HG03196 (cell line): ENCODE results near the gene NEMP2.

Source experiments
- ATAC-seq: cut with Tn5 transposase; IDR thresholded peaks from one replicate; pipeline ENCODE4 v1.9.1; 2021; ENCODE audit not compliant: unreplicated experiment

The NEMP2 gene

DNA sequence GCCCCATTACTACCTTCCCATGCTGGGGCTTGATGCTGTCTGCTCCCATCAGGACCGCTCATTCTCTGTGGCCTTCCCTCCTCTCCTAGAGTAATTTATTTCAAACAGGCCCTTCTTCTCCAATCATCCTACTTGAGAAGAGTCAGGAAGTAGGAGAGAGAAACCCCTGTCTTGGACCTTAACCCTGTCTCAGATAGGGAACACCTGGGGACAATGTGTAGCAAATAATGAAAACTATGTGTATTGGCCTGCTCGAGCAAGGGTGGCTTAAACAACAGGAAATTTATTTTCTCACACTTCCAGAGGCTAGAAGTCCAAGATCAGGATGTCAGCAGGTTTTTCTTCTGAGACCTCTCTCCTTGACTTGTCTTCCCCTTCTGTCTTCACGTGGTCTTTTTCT, 26.6 kb upstream of the NEMP2 start:
- ATAC-seq, result no peak

- no peak for ATAC-seq
These were observed 20.0 kb upstream of the NEMP2 start for GRCh38 chr2:190554357-190555006.

DNA sequence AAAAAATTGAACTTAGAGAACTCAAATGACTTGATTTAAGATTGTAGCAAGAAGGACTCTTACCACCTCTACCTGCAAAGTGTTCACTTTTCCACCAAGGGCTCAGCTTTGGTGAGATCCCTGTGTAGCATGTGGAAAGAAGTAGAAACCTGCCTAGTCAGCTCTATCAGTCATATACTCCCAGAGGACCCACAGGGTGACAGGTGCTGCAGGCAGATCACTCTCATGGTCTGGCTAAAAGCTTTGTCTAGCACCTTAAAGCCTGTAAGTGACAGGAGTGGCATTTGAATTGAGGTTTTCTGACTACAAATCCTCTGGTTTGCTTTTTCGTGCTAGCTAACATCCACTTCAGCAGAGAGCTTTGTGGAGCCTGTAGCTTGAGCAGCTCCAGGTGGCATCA, 18.7 kb upstream of the NEMP2 start:
- ATAC-seq, result no peak

GRCh38 chr2:190551928-190552327, 17.4 kb upstream of the NEMP2 start:
- ATAC-seq, result no peak

- no peak for ATAC-seq
These were observed 15.6 kb upstream of the NEMP2 start for GRCh38 chr2:190550137-190550536.

- ATAC-seq, result no peak
These were observed 13.4 kb upstream of the NEMP2 start for GRCh38 chr2:190547886-190548285.

GRCh38 chr2:190546734-190547133, 12.2 kb upstream of the NEMP2 start:
- no peak for ATAC-seq

DNA sequence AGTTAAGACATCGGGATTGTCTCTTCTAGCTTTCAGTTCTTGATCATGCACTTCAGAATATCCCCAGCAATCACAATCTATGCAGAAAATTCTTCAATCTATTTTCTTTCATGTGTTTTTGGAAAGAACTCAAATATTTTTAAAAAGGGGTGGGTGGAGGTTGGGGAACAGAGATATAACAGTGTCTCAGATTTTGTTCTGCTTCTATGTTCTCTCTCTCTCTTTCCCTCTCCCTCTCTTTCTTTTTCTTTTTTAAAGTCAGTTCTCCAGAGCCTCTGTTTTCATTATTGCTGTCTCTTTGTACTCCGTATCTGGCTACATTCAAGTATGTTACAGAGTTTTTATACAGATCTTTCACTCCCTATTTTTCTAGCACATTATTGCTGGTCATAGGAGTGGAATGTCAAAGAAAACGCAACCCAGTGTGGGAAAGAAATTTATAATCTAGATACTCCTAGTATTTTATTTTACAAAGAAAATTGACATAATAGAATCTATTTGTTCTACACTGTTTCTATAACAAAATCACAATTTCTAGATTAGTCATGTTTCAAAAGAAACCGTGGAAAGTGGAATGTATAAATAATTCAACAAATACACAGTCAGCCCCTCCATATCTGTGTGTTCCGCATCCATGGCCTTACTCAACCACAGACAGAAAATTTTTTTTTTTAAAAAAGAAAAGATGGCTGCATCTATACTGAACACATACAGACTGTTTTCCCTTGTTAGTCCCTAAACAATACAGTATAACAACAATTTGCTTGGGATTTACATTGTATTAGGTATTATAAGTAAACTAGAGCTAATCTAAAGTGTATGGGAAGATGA, 11.2 kb upstream of the NEMP2 start:
- ATAC-seq, result no peak

GRCh38 chr2:190545093-190545492, 10.6 kb upstream of the NEMP2 start:
- no peak for ATAC-seq

GRCh38 chr2:190540048-190540447, 5.5 kb upstream of the NEMP2 start:
- no peak for ATAC-seq

DNA sequence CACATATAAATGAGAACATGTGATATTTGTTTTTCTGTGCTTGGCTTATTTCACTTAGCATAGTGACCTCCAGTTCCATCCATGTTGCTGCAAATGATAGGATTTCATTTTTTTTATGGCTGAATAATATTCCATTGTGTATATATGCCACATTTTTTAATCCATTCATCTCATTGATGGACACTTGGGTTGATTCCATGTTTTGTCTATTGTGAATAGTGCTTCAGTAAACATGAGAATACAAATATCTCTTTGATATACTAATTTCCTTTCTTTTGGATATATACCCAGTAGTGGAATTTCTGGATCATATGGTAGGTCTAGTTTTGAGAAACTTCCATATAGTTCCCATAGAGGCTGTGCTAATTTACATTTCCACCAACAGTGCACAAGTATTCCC, 3.7 kb upstream of the NEMP2 start:
- no peak for ATAC-seq

DNA sequence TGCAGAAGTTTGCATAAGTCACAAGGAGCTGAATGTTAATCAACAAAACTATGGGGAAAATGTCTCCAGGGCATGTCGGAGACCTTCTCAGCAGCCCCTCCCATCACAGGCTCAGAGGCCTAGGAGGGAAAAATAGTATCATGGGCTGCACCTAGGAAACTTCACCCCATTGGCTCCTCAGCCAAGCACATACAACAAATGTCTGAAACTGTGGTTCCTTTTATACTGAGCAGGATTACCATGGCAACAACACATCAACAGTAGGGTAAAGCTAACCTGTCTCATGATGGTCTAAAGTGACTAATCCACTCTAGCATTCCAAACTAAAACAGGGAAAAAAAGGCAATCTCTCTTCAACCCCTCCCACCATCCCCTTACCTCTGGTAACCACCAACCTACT, 3.2 kb upstream of the NEMP2 start:
- no peak for ATAC-seq

DNA sequence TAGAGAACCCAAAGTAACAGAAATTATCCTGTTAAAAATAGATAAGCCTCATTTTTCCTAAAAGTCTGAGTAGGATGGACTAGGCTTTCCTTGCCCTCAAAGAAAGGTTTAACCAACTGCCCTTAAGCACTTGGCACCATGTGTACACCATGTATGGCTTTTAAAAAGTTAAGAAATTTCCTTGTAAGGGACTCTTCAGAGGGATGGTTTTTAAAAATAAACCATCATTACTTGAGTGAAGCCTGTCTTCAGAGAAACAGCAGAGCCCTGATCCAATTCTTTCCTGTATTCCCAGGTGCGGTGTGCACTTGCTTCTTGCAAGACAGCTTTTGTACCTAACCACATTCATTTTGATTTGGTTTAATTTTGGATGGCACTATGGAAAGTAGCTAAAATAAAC, 1.1 kb upstream of the NEMP2 start:
- ATAC-seq, result no peak

DNA sequence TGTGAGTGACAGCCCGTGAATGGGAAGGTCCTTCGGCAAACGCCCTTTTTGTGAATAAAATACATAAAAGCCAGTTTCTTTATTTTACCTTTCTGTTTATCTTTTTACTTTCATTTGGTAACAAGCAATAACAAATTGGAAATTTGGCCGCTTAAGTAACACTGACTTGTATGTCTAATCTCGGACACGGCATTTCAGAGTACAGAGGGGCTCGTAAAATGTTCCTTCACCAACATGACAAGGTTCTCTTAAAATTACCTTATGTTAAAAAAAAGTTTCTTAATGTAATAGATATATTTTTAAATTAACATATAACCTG, 558 bp upstream of the NEMP2 start:
- ATAC-seq, result no peak

GRCh38 chr2:190533968-190534309, 583 bp downstream of the NEMP2 start:
- peak; percentile 27 for ATAC-seq

DNA sequence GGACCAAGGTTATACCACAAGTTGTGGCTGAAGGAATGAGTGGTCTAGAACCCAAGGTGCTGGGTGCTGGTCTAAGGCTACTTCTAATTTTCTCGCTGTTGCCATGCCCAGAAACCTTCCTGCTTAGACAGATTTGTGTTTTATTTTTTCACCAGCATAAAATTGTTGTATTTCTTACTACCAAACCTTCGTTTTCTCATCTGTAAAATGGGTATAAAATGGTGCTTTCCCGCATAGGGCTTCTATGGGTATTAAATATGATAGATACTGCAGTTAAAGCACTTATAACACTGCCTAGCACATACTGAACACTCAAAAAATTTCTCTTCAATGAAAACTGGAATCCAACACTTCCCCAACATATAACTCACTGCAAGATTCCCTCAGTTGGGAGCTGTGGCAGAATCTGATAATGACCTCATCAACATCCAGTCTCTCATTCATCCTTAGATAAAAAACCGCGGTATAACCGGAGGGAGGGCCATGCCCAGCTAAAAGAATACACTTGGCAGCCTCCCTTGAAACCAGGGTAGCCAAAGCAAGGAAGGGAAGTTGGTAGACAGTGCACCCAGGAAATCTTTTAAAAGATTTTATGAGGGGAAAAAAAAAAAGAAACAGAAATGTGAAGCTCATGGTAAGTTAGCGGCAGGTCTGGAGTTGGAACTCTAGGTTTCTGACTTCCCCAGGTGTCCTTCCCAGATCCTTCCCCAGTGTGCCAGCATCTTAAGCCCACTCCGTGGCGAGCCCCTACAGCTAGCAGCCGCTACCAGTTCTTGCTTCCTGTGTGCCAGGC, 1.2 kb downstream of the NEMP2 start:
- no peak for ATAC-seq

DNA sequence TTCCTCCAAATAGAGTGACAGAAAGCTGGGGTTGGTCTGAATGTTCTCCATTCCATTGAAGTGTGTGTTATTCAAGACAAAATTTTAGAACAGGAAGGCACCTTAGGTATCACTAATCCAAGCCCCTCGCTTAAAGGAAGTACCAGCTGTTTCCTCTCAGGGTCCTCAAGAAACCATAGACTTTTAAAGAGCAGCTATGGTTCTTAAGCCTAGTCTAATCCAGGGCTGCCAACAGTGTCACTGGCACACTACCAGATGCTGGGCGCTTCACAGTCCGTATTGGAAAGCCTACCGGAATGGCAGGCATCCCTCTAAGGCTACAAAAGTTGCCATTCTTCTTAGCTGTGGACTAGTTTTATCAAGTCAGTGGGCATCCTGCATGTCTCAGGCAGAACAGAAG, 1.9 kb downstream of the NEMP2 start:
- no peak for ATAC-seq

DNA sequence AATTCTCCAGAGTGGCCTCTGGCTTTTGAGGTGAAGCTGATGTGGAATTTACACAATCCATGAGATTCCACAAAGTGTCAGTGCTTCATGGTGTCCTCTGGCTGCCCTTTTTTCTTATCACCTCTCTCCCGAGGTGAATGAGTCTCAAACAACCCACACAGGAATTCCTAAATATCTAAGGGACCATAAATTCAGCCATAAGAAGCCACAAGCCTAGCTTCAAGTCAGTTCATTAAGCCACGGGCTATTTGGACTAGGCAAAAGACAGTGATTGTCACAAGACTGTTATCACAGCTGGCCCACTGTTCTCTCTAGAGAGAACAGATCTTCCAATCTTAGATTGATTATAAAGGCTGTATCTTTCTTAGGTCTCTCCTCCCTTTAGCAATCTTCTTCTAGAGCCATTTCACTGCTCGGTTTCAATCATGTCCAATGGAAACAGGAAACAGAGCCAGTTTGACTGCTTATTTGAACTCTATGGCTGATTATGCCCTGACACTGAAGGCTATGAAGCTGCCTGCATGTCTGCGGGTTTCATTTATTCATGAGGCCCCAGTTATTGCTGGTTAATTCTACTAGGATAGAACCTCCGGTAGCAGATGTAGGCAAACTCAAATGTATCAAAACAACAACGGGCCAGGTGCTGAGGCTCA, 4.1 kb downstream of the NEMP2 start:
- no peak for ATAC-seq

DNA sequence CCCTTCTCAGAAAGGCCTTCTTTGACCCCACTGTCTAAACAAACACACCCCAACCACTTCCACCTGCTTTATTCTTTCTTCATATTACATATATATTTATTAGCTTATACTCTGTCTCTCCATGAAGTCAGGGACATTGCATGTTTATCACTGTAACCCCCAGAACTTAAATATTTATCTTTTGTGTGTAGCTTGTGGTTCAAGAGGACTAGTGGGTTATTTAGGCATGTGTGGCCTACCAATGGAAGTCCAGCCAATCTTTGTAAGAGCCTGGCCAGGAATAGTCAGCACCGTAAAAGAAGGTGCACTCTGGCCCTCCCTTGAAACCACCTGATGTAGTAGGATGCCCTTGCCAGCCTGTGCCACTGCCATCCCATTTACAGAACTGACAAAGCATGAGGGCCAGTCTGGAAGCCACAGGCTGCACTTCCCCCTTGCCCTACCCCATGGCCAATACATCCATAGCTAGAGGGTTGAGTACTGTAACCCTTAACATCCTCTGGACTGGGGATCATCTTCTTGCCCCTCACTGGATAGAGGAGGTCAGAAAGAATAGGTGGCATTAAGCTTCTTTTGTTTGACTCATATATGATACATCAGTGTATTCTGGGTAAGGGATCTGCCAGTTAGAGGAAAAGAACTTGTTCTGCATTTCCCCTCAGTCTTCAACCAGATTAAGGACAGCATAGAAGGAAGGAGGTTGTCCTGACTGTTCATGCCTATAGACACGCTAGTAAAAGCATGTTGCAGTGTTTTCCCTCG, 4.9 kb downstream of the NEMP2 start:
- no peak for ATAC-seq

DNA sequence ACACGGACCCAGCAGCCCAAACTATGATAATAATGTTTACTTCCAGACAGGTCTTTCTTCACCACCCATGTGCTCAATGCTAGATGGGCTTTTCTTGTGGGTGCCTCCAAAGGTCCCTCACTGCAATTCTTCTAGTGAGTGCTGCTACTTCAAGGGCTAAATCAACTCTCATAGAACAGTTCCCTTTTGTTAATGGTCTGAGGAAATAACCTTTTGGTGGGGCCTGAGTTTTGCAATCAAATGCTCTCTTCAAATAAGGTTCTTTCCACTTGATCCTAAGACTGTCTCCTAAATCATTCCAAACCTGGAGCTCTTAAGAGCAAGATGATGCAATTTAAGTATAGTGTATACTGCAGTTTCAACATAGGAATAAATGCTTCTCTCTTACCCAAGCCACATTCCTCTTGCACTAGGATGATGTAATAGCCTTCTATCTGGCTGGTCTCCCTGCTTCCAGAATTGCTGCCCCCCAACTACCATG, 6.0 kb downstream of the NEMP2 start:
- ATAC-seq, result no peak

DNA sequence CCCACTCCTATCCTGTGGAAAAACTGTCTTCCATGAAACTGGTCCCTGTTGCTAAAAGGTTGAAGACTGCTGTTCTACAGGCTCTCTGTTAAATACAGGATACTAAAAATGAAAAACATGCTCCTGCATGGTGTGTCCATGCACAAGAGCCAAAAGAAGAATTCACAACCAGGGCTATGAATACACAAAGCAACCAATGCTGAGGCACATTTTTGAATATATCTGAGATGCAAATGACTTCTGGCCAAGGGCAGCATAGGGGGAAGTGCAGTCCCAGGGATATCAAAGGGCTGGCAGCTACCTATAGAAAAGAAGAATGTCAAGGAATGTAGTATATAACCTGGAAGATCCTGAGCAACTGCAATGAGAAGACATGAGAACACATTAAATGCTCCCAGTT, 6.6 kb downstream of the NEMP2 start:
- ATAC-seq, result no peak
